Cardiac septum (tissue), 1 donor: ENCODE data around the gene RBM39. TPM values are rescaled to one million over a fixed set of nuclear protein-coding genes. Genes with fewer than 3 reads are reported as not detected.

Experiments
- DNase-seq: peaks from one replicate; pipeline ENCODE4 v3.0.0-alpha.2; 2020; ENCODE audit warnings: low spot score
- intact Hi-C: fragments of 100-400 bp; cut with DNase I; formaldehyde crosslinking; loops from one replicate; pipeline ENCODE4 v1.14.0; 2022
- total RNA-seq: library from RNA; stranded (reverse); fragmentation: NEBNext Ultra II Directional; extraction: Animal tissue kit (Norgen Biotek cat#: 25700); gene quantifications from one replicate; pipeline ENCODE4 v1.2.1, GENCODE V29; 2021
- donor health status: DM: no; HTN: no; CAD: no.

The RBM39 gene
- total RNA-seq, 1 donor from 2014 or later: 167 TPM

- no peak for DNase-seq
- intact Hi-C loops: no loop called here
These were observed 81.7 kb downstream of the RBM39 start for GRCh38 chr20:35660122-35660937.

DNA sequence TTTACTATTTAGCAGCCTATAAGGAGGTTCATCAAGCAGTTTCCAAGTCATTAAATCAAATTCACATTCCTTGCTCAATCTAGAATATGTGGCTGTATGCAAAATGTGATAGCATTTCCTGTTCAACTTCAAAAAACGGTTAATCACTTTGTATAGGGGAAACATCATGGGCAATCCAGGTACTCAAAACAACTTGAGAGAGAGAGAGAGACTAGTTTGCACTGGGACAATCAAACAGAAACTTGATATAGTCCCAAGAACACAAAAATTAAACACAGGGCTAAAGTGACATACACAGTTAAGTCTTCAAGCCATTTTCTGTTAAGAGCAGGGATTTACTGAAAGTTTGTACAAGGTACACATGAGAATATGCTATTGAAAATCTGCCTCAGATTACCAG, 84.8 kb downstream of the RBM39 start:
- no peak for DNase-seq
- intact Hi-C loops: no loop called here

DNA sequence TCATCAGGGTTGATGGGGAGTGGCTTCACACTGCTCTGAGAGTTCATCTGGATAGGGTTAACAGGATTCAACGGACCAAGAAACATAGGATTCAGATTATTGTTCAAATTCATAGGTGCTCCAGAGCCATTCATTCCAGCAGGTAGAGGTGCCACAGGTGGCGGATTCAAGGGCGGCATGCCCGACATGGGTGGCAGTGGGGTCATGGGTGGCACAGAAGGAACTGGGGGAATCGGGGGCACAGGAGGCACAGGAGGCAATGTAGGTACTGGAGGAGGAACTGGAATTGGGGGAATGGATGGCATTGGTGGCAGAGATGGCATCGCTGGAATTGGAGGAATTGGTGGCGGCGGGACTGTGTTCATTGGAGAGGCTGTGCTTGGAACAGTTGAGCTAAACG, 87.6 kb downstream of the RBM39 start:
- intact Hi-C loops: no loop called here

DNA sequence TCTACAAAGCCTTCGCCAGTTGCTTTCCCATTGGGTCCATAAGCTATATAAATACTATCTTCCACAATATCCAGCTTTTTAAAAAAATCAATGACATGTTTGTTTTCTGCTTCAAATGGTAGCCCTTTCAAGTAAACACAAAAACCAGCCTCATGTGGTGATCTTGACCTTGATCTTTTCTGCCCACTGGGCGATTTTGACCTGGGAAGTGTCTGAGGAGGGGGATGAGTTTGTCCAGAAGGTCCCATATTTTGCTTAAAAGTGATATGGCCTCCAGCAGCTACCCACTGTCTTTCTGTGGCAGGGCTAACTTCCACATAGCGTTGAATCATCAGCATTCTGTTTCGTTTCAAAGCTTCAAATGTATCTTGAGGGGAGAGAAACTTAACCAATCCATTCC, 88.2 kb downstream of the RBM39 start:
- intact Hi-C loops: no loop called here
- no peak for DNase-seq

More for the DNA sequence above, 87.6 kb downstream of the RBM39 start:
- DNase-seq: no peak

Other genes starting within 250 kb of the RBM39 start
- not detected for gene C20orf173, start 212.6 kb downstream of the RBM39 start, total RNA-seq
- gene ERGIC3, start 200.2 kb downstream of the RBM39 start, total RNA-seq: 91.2 TPM
- gene SPAG4, start 126.4 kb downstream of the RBM39 start, total RNA-seq: 3.5 TPM
- gene CPNE1, start 77.4 kb downstream of the RBM39 start, total RNA-seq: 77.9 TPM
- gene RBM12, start 77.4 kb downstream of the RBM39 start, total RNA-seq: 44.4 TPM
- gene NFS1, start 42.9 kb downstream of the RBM39 start, total RNA-seq: 55.0 TPM
- gene ROMO1, start 42.9 kb downstream of the RBM39 start, total RNA-seq: 176 TPM
- 28.9 TPM for gene PHF20, start 29.8 kb upstream of the RBM39 start, total RNA-seq
- gene SCAND1, start 212.2 kb upstream of the RBM39 start, total RNA-seq: 49.5 TPM
- gene CNBD2, start 226.3 kb upstream of the RBM39 start, total RNA-seq: 3.1 TPM